Amniotic stem cell (primary cell): ENCODE measurements around the gene TICRR.

Experiments
- DNase-seq: peaks from one replicate; lab custom pipeline; 2025; lab: John Stamatoyannopoulos, UW

TICRR gene

GRCh38 chr15:89628806-89629715, 53.8 kb downstream of the TICRR start:
- DNase-seq: no peak

GRCh38 chr15:89629829-89630228, 54.6 kb downstream of the TICRR start:
- DNase-seq: no peak

DNA sequence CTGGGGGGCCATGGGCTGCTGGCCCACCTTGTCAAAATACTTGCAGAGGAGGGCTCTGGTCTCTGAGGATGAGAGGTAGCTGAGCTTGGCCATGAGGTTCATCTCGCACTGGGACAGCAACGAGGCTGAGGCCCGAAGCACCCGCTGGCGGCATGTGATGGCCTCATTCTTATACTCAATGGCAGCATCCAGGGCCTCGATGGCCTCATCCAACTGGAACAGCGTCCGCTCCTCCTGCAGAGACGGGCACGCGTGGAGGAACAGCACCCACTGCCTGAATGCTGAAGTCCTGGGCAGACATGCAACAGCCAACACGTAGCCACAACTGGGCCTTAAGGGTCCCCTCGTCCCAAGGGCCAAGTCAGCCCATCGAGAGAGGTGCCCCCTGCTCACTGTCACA, 55.0 kb downstream of the TICRR start:
- no peak for DNase-seq

GRCh38 chr15:89630974-89631901, 56.0 kb downstream of the TICRR start:
- DNase-seq: no peak

GRCh38 chr15:89631902-89632264, 56.6 kb downstream of the TICRR start:
- no peak for DNase-seq

- no peak for DNase-seq
Measured at GRCh38 chr15:89632563-89633430, 57.5 kb downstream of the TICRR start.

DNA sequence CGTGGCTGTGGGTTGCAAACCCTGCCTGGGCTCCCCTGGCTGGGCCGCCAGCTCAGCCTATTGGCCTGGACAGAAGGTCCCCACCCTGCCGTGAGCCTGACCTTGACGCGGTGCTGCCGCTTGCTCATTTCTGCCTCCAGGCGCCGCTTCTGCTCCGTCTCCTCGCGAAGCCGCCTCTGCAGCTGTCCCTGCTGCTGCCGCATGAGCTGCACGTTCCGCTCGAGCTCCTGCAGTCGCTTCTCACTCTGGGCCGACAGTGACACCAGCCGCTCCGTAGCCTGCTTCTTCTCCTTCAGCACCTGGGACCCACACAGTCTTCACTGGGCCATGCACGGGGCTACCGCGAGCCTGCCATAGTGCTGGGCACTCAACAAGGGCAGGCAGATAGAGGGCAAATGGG, 58.3 kb downstream of the TICRR start:
- DNase-seq: no peak

DNA sequence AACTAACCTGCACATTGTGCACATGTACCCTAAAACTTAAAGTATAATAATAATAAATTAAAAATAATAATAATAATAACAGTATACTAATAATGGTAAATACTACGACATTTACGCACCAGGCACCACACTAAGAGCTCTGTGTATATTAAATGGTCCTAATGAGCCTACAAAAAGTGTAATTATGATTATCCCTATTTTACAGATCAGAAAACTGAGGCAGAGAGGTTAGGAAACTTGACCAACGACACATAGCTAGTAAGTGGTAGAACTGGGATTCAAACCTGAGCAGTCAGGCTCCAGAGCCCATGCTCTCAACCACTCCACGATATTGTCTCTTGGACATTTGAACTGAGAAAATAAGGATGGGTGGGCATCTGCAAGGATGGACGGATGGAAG, 65.0 kb downstream of the TICRR start:
- no peak for DNase-seq

GRCh38 chr15:89641053-89641452, 65.8 kb downstream of the TICRR start:
- DNase-seq: no peak

DNA sequence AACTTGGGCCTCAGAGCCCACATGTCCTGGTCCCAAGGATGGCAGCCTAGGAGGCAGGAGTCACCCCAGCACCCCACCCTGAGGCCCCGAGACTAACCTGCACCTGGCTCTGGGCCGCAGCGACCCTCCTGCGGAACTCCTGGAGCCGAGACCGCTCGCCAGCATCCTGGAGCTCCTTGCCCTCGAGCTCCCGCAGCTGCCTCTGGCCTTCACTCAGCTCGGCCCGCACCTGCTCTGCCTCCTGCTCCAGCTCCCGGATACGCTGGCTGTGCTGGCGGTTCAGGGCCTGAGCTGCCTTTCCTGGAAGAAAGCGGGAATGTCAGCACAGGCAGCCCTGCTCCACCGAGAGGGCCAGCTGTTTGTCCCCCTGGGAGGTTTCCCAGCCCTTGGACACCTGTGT, 66.8 kb downstream of the TICRR start:
- DNase-seq: no peak

GRCh38 chr15:89645680-89646079, 70.4 kb downstream of the TICRR start:
- DNase-seq: no peak

GRCh38 chr15:89646416-89647141, 71.3 kb downstream of the TICRR start:
- no peak for DNase-seq

GRCh38 chr15:89647191-89647851, 72.1 kb downstream of the TICRR start:
- DNase-seq: no peak

- no peak for DNase-seq
Measured at GRCh38 chr15:89648106-89649012, 73.1 kb downstream of the TICRR start.

- no peak for DNase-seq
Measured at GRCh38 chr15:89649013-89649625, 73.8 kb downstream of the TICRR start.

- DNase-seq: no peak
Measured at GRCh38 chr15:89649716-89650115, 74.4 kb downstream of the TICRR start.

DNA sequence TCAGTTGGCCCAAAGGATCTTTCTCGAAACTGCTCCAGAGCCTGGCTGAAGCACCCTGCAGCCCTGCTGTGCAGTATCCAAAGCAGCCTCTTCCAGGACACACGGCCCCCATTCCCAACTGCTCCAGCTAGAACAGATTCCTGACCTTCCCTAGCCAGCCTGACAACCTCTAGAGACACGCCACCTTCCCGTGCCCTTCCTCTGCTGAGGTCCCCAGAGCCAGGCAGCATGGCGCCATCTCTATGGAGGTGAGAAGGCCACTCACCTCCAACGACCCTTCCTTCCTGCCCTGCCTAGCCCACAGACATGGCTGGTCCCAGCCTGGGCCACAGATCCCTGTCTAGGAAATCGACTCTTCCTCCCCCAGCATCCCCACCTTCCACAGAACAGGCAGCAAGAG, 76.9 kb downstream of the TICRR start:
- no peak for DNase-seq

- no peak for DNase-seq
Measured at GRCh38 chr15:89652666-89653065, 77.4 kb downstream of the TICRR start.

- DNase-seq: no peak
Measured at GRCh38 chr15:89653578-89653977, 78.3 kb downstream of the TICRR start.
